Fibroblast of the aortic adventitia (primary cell): ENCODE data around the gene PROM2. TPM values are rescaled to one million over a fixed set of nuclear protein-coding genes. Genes with fewer than 3 reads are reported as not detected.

ENCODE experiments used
- DNase-seq: peaks from one replicate; pipeline ENCODE4 v3.0.0-alpha.2; 2010; ENCODE audit warnings: low read depth
- H3K4me3 ChIP-seq: 2 replicates; pipeline ENCODE4 v1.5.1; 2011; ENCODE audit warnings: low read depth, mild to moderate bottlenecking, control low read depth, low read length, moderate library complexity
- CTCF ChIP-seq: IDR thresholded peaks from 2 replicates; pipeline ENCODE4 v1.5.1; 2011; ENCODE audit warnings: mild to moderate bottlenecking, low read length, control low read depth, inconsistent platforms; ENCODE audit not compliant: insufficient read depth
- total RNA-seq: library from RNA; depleted of rRNA; stranded (reverse); fragments of >200 nt; gene quantifications from 2 replicates; pipeline ENCODE4 v1.2.3, GENCODE V29; 2012; ENCODE audit warnings: low replicate concordance

The PROM2 gene
- total RNA-seq, 1 donor = 0.18 TPM

GRCh38 chr2:95299961-95300360 is 25.7 kb downstream of the PROM2 start:
- H3K4me3 ChIP-seq = no peak overlapping the region
- DNase-seq = no peak
- TF ChIP-seq CTCF = no peak

- no peak for DNase-seq
- no peak overlapping the region for H3K4me3 ChIP-seq
- TF ChIP-seq CTCF = no peak
Measured at GRCh38 chr2:95300450-95300849, 26.2 kb downstream of the PROM2 start.

DNA sequence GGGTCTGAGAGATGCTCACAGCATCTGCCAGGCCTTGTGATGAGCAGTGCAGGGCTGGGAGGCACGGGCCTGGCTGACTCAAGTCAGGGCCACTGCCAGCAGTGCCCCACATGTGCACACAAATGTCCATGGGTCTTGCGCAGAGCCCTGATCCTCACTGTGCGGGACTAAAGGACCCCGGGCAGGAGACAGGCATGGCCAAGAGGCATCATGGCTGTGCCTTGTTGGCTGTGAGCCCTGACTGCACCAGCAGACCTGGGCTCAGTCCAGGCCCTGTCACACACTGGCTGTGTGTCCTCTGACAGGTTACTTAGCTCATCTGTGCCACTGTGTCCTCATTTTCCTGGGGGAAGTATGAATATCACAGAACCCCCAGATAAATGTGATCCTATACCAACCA is 26.9 kb downstream of the PROM2 start:
- TF ChIP-seq CTCF = no peak
- no peak for DNase-seq
- H3K4me3 ChIP-seq = no peak overlapping the region

GRCh38 chr2:95301876-95302641 is 27.8 kb downstream of the PROM2 start:
- no peak for TF ChIP-seq CTCF
- H3K4me3 ChIP-seq = no peak overlapping the region
- DNase-seq = no peak

GRCh38 chr2:95303191-95303919 is 29.1 kb downstream of the PROM2 start:
- H3K4me3 ChIP-seq = no peak overlapping the region
- no peak for DNase-seq
- no peak for TF ChIP-seq CTCF

GRCh38 chr2:95305380-95306061 is 31.3 kb downstream of the PROM2 start:
- no peak for TF ChIP-seq CTCF
- peak; percentile 62 for DNase-seq
- no peak overlapping the region for H3K4me3 ChIP-seq
